ENCODE data around the gene ZDHHC16. TPM values are rescaled to one million over a fixed set of nuclear protein-coding genes. Genes with fewer than 3 reads are reported as not detected.

The ZDHHC16 gene
- total and polyA plus RNA-seq, 10 of the 15 experiments (the other 5 are each of a cell fraction or from before 2014, with no cell fraction given) = 16.8 to 63.1 (median 29.8) TPM

- intact Hi-C loops (cut with micrococcal nuclease; ENCODE audit: unreplicated experiment) = loop anchor here (5.0 kb wide), 1 partner anchor 152 kb away; no protein-coding TSS in a partner anchor
- Histone ChIP-seq H3K4me1 (ENCODE audit: control insufficient read depth, insufficient read depth, low read length) (no peaks in the 10 kb centered on the region), H3K4me3 (no peak overlapping the region), H3K79me2 (ENCODE audit: control insufficient read depth, insufficient read depth, low read length) (no peaks in the 10 kb centered on the region), H2AFZ (ENCODE audit: control insufficient read depth, low read depth, low read length) (no peak overlapping the region), H3K4me2 (ENCODE audit: control insufficient read depth, insufficient read depth) (no peak overlapping the region), H3K9ac (ENCODE audit: control insufficient read depth, insufficient read depth, low read length) (no peak overlapping the region), H3K27ac (ENCODE audit: control insufficient read depth, insufficient read depth) (no peak overlapping the region), H4K20me1 (ENCODE audit: control insufficient read depth, insufficient read depth) (no peaks in the 10 kb centered on the region), H3K27me3 (replicated peaks in 1 of 2; ENCODE audit: control insufficient read depth in 2 of 2, insufficient read depth in 2 of 2, low read length in 1 of 2) (no peaks in the 10 kb centered on the region), H3K9me3 (replicated peaks; ENCODE audit: control insufficient read depth, insufficient read depth, low read length) (no peaks in the 10 kb centered on the region), H3K36me3 (ENCODE audit: control insufficient read depth in 2 of 2, insufficient read depth in 2 of 2, low read length in 1 of 2) (peaks cover 25 to 54% of the 10 kb centered on the region in 2 experiments)
- CTCF ChIA-PET = interaction anchor here (1.1 kb wide), 2 partner anchors 94 to 152 kb away, joined by 3 read pairs; no protein-coding TSS in a partner anchor
- ATAC-seq (no peak), DNase-seq (ENCODE audit: low read depth, low spot score) (no peak), FAIRE-seq (no peak)
- POLR2A ChIA-PET = interaction anchor here (1.0 kb wide), 1 partner anchor 15 kb away, joined by 3 read pairs; no protein-coding TSS in a partner anchor
- BruUV-seq (replicated peaks) = no TSS peak
- TF ChIP-seq ATF7 (IDR thresholded peaks at IDR 0.05; ENCODE audit: low read depth) = no peak
- TF ChIP-seq MEF2A (IDR thresholded peaks at IDR 0.05; ENCODE audit: insufficient read depth, low read depth, low read length) = no peak
- no peak for TF ChIP-seq SREBF1 (IDR thresholded peaks at IDR 0.05; ENCODE audit: low read length)
- TF ChIP-seq HCFC1 (IDR thresholded peaks at IDR 0.05; ENCODE audit: low read length) = no peak
- TF ChIP-seq IRF3 (IDR thresholded peaks at IDR 0.05) = no peak
- no peak for TF ChIP-seq BMI1 (IDR thresholded peaks at IDR 0.05; ENCODE audit: borderline replicate concordance)
- TF ChIP-seq PBX3 (IDR thresholded peaks at IDR 0.05; ENCODE audit: insufficient replicate concordance, low read depth, low read length) = no peak
- TF ChIP-seq IRF5 (IDR thresholded peaks at IDR 0.05; ENCODE audit: borderline replicate concordance) = no peak
- no peak for TF ChIP-seq POLR2A (IDR thresholded peaks at IDR 0.05; ENCODE audit: low read depth, low read length)
- TF ChIP-seq NR2C1 (IDR thresholded peaks at IDR 0.05) = no peak
- no peak for TF ChIP-seq SKIL (IDR thresholded peaks at IDR 0.05; ENCODE audit: low read depth, poor library complexity, severe bottlenecking)
- RAD21 ChIA-PET (ENCODE audit: unreplicated experiment) = interaction anchor here (1.0 kb wide), 1 partner anchor 93 kb away, joined by 4 read pairs; no protein-coding TSS in a partner anchor
- WGBS (ENCODE audit: insufficient coverage, insufficient replicate concordance, low lambda C conversion rate, missing lambda C conversion rate) = 99% methylated on average over 7 of the region's 7 CpGs
- SMC1A ChIA-PET (ENCODE audit: uncharacterized antibody, unreplicated experiment) = interaction anchor here (0.6 kb wide), 1 partner anchor 11 kb away, joined by 3 read pairs; no protein-coding TSS in a partner anchor
- in situ Hi-C loops (cut with MboI) = no loop called here
These were observed 14.0 kb downstream of the ZDHHC16 start for GRCh38 chr10:97459933-97460332.

Data from GM12878 (cell line).